Aorta (tissue), 5 donors: ENCODE measurements around the gene ERCC6L2. TPM values are rescaled to one million over a fixed set of nuclear protein-coding genes. Genes with fewer than 3 reads are reported as not detected.

Experiments used
- ATAC-seq: fragments of 200-7000 bp; cut with Tn5 transposase; one replicate; pipeline ENCODE4 v1.9.1; 2022; ENCODE audit warnings: moderate library complexity; ENCODE audit not compliant: low FRiP score
- DNase-seq, 2 donors: peaks; one replicate each; pipeline ENCODE4 v3.0.0-alpha.2; 2020
- H3K27ac ChIP-seq, 2 donors: one replicate each; pipeline ENCODE4 v1.5.1; 2013; ENCODE audit warnings: low read length in 2 of 2, mild to moderate bottlenecking in 2 of 2, moderate library complexity in 2 of 2, control low read depth in 1 of 2, inconsistent platforms in 1 of 2, low read depth in 1 of 2
- H3K27me3 ChIP-seq, 2 donors: one replicate each; pipeline ENCODE4 v1.6.1; 2013; ENCODE audit warnings: control low read depth in 1 of 2, low read length in 1 of 2, mild to moderate bottlenecking in 1 of 2, moderate library complexity in 1 of 2; ENCODE audit not compliant: insufficient read depth in 2 of 2, control insufficient read depth in 1 of 2
- H3K36me3 ChIP-seq, 2 donors: one replicate each; pipeline ENCODE4 v1.6.1; 2013; ENCODE audit warnings: control low read depth in 1 of 2, low read length in 1 of 2, mild to moderate bottlenecking in 1 of 2; ENCODE audit not compliant: insufficient read depth in 2 of 2, control insufficient read depth in 1 of 2
- H3K4me1 ChIP-seq, 2 donors: one replicate each; pipeline ENCODE4 v1.6.1; 2013; ENCODE audit warnings: low read length in 2 of 2, control low read depth in 1 of 2, mild to moderate bottlenecking in 1 of 2, moderate library complexity in 1 of 2; ENCODE audit not compliant: insufficient read depth in 2 of 2, control insufficient read depth in 1 of 2
- H3K4me3 ChIP-seq, 2 donors: one replicate each; pipeline ENCODE4 v1.5.1; 2013; ENCODE audit warnings: low read length in 2 of 2, control low read depth in 1 of 2, mild to moderate bottlenecking in 1 of 2
- H3K9me3 ChIP-seq: one replicate; pipeline ENCODE4 v1.6.1; 2013; ENCODE audit warnings: mild to moderate bottlenecking, low read length; ENCODE audit not compliant: control insufficient read depth
- WGBS, 2 donors: extraction: QIAGEN DNeasy Blood & Tissue Kit; methylation state at CpG; one replicate each; pipeline ENCODE4 v1.1.7; 2013; 5-methylcytosine and 5-hydroxymethylcytosine counted together
- intact Hi-C, 2 donors: fragments of 100-400 bp; cut with DNase I; formaldehyde crosslinking; loops; one replicate each; pipeline versions ENCODE4 v1.14.2 to v1.15.0; 2022
- polyA plus RNA-seq, 2 donors: library from polyadenylated mRNA; stranded (reverse); fragments of 200-250 nt; gene quantifications; one replicate each; pipeline ENCODE4 v1.2.3, GENCODE V29; 2013
- total RNA-seq, 2 donors: library from RNA; stranded (reverse); fragmentation: NEBNext Ultra II Directional; extraction: Animal tissue kit (Norgen Biotek cat#: 25700); gene quantifications; one replicate each; pipeline ENCODE4 v1.2.1, GENCODE V29; 2021
- donor health status: healthy with polysubstance abuse.
- donor health status: Bipolar disorder and iron deficiency.
- donor health status: DM: no; HTN: no; CAD: no.
- donor health status: DM: no; HTN: no; CAD: no.
- donor health status: DM: yes; HTN: yes; CAD: no.

The ERCC6L2 gene
- total and polyA plus RNA-seq, 4 donors: 3.0 to 54.5 (median 28.7) TPM

DNA sequence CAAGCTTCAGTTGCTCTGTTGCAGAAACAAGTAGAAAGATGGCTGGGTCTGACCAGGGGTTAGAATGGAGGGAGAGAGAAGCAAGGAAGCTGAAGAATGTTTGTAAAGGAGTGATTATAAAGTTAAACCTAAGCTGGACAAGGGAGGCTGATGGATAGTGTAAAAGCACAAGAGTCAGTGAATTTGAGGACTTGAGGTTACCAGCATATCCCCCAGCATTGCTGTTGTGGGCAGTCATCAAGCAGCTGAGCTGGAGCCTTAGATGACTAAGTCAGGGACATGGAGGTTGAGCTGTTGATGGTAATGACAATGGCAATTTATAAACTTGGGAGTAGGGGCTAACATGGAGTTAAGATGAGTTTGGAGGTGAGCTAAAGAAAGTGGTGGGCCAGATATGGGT, 131.5 kb downstream of the ERCC6L2 start:
- Histone ChIP-seq H3K4me3 (no peak overlapping the region), H3K36me3 (peaks cover 0 to 17% of the 10 kb centered on the region in 2 donors), H3K4me1 (no peaks in the 10 kb centered on the region), H3K9me3 (no peaks in the 10 kb centered on the region), H3K27ac (no peak overlapping the region), H3K27me3 (no peaks in the 10 kb centered on the region)
- ATAC-seq: no peak
- intact Hi-C loops: no loop called here
- no peak for DNase-seq

- Histone ChIP-seq H3K27ac (no peak overlapping the region), H3K9me3 (no peaks in the 10 kb centered on the region)
- intact Hi-C loops: no loop called here
Measured at GRCh38 chr9:96008502-96009222, 133.2 kb downstream of the ERCC6L2 start.

DNA sequence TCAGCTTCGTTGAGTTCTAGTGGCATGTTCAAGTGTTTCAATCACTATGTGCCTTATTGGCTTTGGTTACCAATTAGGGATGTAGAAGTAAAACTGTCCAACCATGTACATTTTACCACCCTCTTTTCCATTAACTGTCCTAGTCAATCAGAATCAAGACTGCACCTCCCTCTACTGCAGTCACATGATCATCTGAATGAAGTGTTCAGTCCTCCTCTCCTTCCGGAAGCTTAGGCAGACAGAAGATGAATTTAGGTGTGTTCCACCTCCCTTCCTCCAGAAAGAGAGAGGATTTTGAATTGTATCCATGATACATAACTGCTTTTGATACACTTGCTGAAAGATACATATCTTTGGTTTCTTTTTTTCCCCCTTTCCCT, 133.7 kb downstream of the ERCC6L2 start:
- Histone ChIP-seq H3K4me1 (no peaks in the 10 kb centered on the region), H3K9me3 (no peaks in the 10 kb centered on the region), H3K4me3 (no peak overlapping the region), H3K27me3 (no peaks in the 10 kb centered on the region), H3K27ac (no peak overlapping the region), H3K36me3 (peaks cover 0 to 19% of the 10 kb centered on the region in 2 donors)
- DNase-seq (no peak), ATAC-seq (no peak)
- intact Hi-C loops: no loop called here
- WGBS, 2 donors: 92% methylated on average over 2 of the region's 2 CpGs

More at GRCh38 chr9:96008502-96009222, 133.2 kb downstream of the ERCC6L2 start:
- DNase-seq (no peak), ATAC-seq (no peak)
- WGBS, 2 donors: 86 to 93% methylated on average over 12 of the region's 12 CpGs
- peaks cover 0 to 17% of the 10 kb centered on the region in 2 donors for H3K36me3 ChIP-seq
- H3K27me3 ChIP-seq: no peaks in the 10 kb centered on the region
- no peak overlapping the region for H3K4me3 ChIP-seq
- H3K4me1 ChIP-seq: no peaks in the 10 kb centered on the region

DNA sequence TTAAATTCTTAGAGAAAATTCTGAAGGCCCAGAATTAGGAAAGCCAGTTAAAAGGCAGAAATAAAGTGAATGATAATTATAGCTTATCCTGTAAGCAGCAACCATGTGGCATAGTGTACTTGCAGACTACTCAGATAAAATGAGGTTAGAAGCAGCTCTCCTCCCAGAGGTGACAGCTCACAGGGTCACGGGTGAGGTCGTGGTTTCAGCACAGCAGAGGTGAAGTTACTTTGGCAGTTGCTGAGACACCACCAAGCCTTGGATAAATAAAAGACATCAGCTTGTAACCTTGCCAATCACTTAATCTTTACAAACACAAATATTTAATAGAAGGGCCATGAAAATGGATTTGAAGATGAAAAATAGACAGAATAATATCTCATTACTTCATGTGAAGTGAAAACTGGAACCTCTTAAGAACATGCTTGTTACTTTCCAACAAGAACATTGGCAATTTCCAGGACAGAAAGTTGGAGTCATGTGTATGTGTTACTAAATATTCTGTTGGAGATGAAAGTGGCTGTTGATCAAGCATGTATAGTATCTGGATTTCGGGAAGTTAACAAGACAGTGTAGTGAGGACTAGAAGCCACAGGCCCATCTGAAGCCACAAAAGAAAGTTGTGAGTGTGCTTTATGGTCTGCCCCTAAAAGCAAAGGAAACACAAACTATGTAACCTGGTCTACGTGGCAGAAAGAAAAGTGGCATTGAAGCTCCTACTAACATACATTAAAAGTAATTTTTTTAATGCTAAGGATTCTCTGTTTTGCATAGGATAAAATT, 134.4 kb downstream of the ERCC6L2 start:
- Histone ChIP-seq H3K9me3 (no peaks in the 10 kb centered on the region), H3K4me3 (no peak overlapping the region), H3K4me1 (no peaks in the 10 kb centered on the region), H3K36me3 (peaks cover 0 to 19% of the 10 kb centered on the region in 2 donors), H3K27me3 (no peaks in the 10 kb centered on the region), H3K27ac (no peak overlapping the region)
- ATAC-seq (no peak), DNase-seq (no peak)
- intact Hi-C loops: no loop called here
- WGBS, 2 donors: 51 to 65% methylated on average over 4 of the region's 4 CpGs

- H3K4me1 ChIP-seq: no peaks in the 10 kb centered on the region
- H3K9me3 ChIP-seq: no peaks in the 10 kb centered on the region
- WGBS, 2 donors: 92 to 96% methylated on average over 6 of the region's 6 CpGs
- no peaks in the 10 kb centered on the region for H3K27me3 ChIP-seq
- ATAC-seq (no peak), DNase-seq (no peak)
- H3K4me3 ChIP-seq: no peak overlapping the region
- intact Hi-C loops: no loop called here
- peaks cover 0 to 11% of the 10 kb centered on the region in 2 donors for H3K36me3 ChIP-seq
- H3K27ac ChIP-seq: no peak overlapping the region
Measured at GRCh38 chr9:96014078-96014477, 138.6 kb downstream of the ERCC6L2 start.

DNA sequence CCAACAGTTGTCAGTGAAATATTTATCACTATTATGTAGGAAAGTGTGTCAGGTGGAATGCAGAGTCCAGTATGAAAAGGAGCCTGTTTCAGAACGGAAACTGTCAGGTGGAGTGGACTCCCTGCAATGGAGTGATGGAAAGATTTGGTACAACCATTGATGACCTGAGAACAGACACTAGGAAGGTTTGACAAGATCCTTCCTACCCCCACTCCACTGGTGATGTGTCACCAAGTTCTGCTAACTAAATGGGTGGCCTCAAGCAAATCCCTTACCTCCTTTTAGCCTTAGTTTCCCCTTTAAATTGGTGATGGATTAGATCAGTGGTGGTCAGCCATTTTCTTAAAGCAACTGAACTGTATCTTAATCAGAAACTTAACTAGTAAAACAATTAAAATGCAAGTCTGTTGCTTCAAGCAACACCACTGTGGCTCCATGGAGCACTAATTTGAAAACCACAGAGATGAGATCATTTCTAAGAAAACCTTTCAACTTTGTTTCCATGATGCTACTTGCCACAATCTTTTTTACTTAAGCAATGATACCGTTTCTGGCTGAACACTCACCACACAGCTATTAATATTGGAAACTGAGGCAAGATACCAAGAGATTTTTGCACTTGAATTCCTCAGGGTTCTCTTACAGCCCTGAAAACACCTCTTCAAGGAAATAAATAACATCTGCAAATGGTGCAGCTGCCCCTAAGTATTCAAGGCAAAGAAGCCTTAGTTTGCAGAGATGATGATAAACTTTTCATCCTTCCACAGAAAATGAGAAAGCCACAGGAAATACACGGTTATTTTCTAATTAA, 140.6 kb downstream of the ERCC6L2 start:
- DNase-seq (no peak), ATAC-seq (no peak)
- Histone ChIP-seq H3K4me3 (no peak overlapping the region), H3K27me3 (no peaks in the 10 kb centered on the region), H3K36me3 (peaks cover 0 to 4% of the 10 kb centered on the region in 2 donors), H3K4me1 (no peaks in the 10 kb centered on the region), H3K9me3 (no peaks in the 10 kb centered on the region), H3K27ac (no peak overlapping the region)
- intact Hi-C loops: no loop called here
- WGBS, 2 donors: 90 to 92% methylated on average over 3 of the region's 3 CpGs
